ENCODE measurements around the gene CDK2.
"Not testable (repeated sequence)": the region's sequence is repeated elsewhere in the genome, so short reads cannot be mapped to it uniquely, and the experiment has no call there.

CDK2 gene

DNA sequence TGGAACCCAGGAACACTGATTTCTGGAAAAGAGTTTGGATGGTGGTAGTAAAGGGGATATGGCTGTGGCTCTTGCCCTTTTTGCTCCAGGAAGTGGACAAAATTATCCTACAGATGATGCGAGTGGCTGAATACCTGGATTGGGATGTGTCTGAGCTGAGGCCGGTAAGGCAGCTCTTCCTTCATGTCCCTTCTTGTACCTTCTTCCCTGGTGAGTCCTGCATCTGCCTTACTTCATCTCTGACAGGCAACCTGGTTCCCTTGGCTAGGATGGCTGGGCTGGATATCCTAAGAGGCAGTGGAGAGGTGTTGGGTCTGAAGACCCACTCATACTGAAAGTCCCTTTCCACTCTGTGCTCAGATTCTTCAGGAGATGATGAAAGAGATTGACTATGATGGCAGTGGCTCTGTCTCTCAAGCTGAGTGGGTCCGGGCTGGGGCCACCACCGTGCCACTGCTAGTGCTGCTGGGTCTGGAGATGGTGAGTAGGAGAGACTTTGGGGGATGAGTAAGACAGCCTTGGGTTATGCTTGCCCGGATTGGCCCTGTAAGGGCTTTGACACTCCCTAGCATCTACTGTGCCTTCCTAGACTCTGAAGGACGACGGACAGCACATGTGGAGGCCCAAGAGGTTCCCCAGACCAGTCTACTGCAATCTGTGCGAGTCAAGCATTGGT is 27.7 kb upstream of the CDK2 start:
- DNase-seq: no peak

DNA sequence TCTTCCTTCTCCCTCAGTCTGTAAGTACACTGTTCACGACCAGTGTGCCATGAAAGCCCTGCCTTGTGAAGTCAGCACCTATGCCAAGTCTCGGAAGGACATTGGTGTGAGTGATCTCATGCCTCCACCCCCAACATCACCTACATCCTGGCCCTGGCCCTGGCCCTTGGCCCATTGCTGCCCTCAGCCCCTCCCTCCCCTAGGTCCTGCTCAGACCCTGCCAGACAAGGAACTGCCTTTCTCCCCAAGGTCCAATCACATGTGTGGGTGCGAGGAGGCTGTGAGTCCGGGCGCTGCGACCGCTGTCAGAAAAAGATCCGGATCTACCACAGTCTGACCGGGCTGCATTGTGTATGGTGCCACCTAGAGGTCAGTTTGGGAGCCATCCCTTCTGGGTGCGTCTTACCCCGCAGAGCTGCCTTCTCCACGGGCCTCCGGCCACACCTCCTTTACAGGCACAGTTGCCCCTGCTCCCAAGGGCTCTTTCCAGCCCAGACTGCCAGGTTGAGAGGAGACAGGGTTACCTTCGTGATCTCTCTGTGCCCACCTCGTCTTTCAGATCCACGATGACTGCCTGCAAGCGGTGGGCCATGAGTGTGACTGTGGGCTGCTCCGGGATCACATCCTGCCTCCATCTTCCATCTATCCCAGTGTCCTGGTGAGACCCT is 26.4 kb upstream of the CDK2 start:
- peak; percentile 58 for DNase-seq

DNA sequence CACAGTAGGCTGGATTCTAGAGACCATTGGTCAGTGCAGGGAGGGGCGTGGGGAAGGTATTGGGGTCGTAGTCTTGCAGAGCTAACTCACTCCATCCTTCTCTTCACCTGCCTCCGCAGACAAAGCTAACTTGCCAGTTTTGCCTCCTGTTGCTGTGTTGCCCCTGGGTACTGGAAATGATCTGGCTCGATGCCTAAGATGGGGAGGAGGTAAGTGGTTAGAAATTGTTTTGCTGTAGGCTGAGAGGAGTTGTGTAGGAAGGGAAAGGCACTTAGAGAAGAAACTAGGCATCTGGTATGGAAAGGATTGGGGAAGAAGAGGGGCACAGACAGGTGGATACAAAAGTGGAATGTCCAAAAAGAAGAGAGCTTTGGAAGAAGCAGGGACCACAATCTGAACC is 24.6 kb upstream of the CDK2 start:
- no peak for DNase-seq

DNA sequence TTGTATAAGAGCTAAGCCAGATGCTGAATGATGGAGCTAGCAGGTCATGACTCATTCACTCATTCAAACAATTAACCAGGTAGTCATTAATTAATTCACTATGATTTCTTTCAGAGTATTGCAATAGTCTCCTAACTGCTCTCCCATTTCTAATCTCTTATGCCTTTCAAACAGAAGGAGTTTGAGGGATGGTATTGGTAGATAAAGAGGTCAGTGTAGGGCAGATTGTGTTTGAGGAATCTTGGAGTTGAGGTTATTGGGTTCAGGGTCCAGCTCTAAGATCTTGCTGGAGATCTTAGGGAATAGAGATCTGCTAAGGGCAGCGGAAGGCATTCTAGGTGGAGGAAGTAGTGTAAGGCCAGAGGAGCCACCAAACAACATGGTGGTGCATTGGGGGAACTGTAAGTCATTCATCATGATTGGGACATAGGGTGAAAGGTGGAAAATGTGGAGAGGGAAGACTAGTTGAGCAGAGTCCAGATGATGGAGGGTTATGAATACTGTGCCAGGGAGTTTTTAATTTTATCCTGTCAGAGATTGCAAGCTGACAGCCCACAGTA is 24.0 kb upstream of the CDK2 start:
- no peak for DNase-seq

DNA sequence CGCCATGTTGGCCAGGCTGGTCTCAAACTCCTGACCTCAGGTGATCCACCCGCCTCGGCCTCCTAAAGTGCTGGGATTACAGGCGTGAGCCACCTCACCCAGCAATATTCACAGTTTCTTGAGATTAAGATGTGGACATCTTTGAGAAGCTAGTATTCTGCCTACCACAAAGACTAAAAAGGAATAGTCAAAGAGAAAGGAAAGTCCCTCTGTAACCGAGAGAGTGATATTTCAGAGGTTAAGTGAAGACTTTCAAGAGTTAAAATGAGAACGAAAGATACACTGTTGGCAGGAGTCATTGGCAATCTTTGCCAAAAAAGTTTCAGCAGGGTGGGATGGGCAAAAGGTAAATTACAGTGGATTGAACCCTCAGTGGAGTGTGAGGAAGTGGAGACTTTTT is 20.1 kb upstream of the CDK2 start:
- no peak for DNase-seq

DNA sequence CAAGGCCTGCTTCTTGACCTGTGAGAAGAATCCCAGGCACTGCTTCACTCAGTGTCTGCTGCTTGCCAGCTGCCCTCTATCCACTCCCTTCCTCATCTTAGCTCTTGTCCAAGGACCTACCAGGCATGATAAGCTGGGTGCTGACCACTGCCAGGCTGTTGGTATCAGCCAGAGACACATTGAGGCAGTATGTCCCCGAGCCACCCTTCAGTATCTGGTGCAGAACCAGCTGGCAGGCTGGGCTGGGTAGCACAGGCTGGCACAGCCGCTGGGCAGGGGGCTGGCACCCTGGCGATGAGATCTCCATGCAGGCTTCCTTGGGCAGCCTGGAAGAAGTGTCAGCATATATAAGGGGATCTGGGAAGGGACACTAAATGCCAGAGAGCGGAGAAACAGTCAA is 11.3 kb upstream of the CDK2 start:
- DNase-seq: no peak

DNA sequence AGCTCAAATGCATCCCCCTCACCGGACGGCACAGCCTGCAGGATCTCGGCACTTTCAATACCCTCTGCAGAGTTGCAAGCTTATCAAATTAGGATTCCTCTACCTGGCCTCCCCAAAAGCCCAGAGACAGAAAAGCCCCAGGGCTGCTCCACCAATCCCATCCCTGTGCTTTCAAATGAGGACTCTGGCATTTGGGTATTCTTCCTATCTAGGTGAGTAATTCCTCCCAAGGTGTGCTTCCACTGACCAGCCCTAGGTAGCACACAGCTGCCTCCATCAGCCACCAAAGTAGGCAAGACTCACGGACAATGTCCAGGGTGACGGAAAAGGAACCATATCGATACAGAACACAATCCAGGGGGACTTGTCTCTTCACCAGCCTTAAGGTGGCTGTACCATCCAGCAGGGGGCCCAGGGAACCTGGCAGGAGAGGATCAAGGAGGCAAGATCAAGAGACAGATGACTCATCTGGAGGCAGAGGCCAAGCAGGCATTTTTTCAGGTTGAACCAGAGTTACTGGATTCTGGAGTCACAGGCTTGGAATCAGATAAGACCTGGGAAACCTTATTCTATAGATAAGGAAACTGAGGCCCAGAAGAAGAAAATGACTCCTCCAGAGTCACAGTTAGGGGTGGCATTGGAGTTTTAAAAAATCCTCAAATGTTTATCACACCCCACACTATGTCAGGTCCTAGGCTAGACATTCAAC is 10.7 kb upstream of the CDK2 start:
- peak; percentile 2 for DNase-seq

DNA sequence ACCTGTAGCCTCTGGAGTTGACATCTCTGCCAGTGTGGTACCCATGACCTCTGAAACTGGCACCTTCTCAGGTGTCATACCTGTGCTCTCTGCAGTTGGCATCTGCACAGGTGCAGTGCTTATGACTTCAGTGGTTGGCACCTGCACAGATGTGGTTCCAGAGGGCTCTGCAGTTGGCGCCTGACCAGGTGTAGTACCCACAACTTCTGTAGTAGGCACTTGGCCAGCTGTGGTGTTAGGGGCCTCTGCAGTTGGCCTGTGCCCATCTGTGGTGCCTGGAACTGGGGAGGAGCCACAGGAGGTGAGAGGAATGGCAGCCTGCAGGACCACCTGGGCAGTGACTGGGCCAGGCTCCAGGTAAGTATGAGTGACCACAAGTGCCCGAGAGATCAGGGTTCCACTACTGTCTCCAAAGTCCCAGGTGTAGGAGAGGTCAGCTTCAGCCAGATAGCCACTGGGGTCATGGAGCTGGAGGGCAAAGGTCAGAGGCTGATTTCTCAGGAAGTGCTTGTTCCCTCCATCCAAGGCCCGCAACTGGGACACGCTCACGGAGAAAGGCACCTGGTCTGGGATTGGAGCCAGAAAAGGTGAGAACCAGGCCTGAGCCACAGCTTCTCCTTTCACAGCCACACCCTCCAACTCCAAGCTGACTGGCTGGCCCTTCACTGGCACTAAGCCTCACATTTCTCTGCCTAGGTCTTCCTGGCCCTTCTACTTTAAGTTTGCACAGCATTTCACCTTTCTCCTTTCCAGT is 9.3 kb upstream of the CDK2 start:
- DNase-seq: no peak

DNA sequence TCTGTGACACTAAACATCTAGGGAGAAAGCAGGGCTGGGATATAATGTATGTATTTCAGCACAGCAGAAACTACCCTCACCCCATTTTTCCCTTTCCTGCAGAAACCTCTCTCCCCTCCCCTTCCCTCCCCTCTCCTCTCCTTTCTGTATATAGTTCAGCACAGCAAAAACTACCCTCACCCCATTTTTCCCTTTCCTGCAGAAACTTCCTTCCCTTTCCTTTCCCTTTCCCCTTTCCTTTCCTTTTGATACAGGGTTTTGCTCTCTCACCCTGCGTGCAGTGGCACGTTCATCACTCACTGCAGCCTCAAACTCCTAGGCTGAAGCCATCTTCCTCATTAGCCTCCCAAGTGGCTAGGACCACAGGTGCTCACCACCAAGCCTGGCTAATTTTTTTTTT is 2.9 kb upstream of the CDK2 start:
- no peak for DNase-seq

DNA sequence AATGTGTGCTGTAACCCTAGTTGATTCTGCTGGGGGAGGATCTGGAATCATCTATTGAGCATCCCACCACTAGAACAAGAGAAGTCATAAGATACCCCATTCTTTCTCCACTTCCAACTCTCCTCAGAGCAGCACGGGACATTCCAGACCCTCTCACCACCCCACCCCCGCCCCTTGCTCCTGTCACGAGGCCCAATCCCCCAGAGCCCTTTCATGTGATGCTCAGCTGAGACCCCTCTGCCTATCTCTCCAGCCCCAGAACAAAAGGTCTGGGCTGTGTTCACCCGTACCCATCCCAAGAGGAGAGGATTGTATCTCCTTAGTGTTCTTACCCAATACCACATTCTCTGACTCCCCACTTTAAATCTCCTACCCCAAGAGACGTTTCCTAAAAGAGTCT is 1.4 kb upstream of the CDK2 start:
- DNase-seq: no peak

DNA sequence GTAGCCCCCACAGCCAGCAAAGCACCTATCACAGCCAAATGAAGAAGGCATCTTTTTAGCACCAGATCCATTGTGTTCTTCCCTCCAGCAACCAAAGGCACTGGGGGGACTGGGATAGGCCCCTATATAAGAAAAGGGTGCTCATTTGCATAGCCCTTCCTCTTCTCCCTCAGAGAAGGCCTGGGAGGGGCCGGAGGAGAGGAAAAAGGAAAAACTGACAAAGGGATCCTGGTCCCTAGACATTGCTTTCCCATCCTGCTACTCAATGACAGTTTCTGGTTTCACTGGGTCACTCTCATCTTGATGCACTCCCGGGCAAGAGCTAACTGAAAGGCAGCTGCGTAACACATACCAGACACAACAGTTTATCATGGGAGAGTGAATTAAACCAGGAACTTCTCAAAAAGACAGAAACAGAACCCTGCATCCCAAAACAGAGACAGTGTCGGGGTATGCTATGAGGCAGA is 656 bp upstream of the CDK2 start, which contains the start of gene PMEL:
TSS of gene PMEL (minus strand) at position 102 of the 467 bp plus-strand sequence. CDS start at position 71, 31 bp downstream.
- no peak for DNase-seq

DNA sequence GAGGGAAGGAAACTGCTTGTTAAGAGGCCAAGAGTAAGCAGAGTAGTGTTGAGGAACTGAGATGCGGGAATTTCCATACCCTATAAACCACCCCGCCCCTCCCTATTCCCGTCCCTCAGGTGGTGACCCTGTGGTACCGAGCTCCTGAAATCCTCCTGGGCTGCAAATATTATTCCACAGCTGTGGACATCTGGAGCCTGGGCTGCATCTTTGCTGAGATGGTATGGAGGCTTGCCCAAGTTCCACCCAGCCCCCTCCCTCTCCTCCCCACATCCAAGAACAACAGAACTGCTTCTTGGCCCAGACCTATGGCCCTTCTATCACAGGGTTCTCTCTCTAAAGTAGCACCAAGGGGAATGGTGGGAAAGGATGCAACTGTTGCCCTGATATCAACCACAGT is 2.7 kb downstream of the CDK2 start:
- DNase-seq: no peak

DNA sequence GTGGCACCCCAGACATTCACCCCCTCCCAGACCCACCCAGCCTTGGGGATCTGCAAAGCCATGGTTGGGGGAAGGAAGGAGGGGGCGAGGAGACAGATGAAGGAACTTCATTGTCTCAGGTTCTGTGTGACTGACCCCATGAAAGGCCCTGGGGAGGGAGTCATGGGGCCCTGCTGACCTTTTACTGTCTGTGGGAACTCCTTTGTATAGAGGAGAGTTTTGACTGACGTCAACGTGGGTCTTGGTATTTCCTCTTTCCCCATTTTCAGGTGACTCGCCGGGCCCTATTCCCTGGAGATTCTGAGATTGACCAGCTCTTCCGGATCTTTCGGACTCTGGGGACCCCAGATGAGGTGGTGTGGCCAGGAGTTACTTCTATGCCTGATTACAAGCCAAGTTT is 4.1 kb downstream of the CDK2 start:
- no peak for DNase-seq

DNA sequence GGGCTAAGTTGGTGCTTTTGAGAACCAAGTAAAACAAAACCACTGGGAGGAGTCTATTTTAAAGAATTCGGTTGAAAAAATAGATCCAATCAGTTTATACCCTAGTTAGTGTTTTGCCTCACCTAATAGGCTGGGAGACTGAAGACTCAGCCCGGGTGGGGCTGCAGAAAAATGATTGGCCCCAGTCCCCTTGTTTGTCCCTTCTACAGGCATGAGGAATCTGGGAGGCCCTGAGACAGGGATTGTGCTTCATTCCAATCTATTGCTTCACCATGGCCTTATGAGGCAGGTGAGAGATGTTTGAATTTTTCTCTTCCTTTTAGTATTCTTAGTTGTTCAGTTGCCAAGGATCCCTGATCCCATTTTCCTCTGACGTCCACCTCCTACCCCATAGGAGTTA is 5.4 kb downstream of the CDK2 start:
- no peak for DNase-seq

DNA sequence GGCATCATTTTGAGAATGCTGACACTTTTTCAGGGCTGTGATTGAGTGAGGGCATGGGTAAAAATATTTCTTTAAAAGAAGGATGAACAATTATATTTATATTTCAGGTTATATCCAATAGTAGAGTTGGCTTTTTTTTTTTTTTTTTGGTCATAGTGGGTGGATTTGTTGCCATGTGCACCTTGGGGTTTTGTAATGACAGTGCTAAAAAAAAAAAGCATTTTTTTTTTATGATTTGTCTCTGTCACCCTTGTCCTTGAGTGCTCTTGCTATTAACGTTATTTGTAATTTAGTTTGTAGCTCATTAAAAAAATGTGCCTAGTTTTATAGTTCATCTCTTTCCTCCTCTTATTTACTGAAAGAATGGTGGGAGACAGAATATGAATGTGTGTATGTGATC is 5.8 kb downstream of the CDK2 start:
- DNase-seq: no peak

DNA sequence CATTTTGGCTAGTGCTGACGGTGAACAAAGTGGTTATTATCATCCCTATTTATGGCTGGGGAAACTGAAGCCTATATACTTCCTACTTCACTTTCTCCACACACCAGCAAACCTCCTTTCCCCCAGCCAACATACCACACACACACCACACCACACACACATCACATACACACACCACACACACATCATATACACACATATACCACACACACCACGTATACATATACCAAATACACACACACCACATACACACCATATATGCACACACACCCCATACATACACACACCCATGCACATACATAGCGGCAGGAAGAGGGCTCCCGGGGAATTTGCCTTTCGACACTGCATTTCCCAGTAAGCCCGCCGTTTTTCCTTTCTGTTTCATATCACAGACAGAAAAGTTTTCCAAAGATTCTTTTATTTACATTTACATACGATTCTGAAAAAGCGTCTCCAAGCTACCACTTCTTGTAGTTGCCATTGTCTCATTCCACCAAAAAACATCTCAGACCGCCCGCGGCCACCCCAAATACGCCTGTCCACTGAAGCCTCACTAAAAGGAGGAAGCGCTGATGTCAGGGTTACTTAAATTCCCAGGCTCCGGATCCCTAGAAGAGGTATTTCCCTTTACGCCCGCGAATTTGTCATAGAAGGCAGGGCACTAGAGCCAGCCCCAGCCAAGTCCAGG is 6.4 kb downstream of the CDK2 start:
- DNase-seq: no peak

DNA sequence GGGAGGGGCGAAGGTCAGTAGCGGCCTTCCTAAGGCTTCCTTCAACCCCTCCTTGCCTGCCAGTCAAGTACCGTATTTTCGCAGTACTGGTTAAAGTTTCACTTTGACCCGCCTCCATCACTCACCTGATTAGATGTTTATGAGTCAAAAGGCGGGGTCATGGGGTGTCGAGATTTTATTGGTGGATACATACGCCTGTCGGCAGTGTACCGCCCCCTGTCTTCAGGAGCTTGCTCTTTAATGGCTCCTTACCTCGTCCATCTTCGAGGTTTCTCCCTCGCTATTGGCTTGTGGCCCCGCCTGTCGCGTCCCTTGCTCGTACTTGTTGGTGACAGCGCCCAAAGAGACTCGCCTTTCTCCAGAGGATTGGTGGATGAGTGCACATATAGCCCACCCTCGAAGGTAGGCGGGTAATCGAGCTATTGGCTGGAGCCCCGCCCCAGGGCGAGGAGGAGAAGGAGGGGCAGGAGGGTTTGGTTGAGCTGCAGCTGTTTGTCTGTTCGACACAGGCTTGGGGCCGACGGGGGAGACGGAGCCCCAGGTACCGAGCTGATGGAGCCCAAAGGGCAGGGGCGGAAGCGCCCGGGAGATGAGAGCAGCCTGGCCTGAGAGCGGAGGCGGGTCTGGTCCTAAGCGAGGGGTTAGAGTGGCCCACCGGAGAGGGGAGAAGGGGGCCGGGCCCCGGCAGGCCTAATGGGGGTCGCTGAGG is 7.1 kb downstream of the CDK2 start, which contains the start of gene RAB5B:
TSS of gene RAB5B (plus strand) at position 480 of the 709 bp plus-strand sequence. CDS start 12,883 bp downstream, outside the sequence.
- peak; percentile 97 for DNase-seq

DNA sequence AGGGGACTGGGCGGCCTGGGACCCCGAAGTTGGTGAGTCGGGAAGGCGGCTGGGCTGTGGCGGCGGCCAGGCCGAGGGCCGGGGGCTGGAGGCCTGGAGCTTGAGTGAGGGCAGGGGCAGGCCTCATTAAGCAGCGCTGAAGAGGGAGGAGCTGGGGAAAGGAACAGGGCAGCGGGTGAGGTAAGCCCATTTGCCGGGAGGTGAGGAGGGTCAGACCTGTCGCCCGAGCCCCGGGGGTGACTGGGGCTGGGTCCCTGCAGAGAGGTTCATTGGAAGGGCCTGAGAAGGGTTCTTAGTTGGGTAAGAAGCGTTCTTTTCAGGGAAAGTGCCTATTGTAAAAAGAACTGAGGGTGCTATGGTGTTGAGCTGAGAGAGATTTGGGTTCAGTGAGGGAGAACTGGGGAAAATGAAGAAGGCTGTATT is 7.7 kb downstream of the CDK2 start:
- DNase-seq: no peak

DNA sequence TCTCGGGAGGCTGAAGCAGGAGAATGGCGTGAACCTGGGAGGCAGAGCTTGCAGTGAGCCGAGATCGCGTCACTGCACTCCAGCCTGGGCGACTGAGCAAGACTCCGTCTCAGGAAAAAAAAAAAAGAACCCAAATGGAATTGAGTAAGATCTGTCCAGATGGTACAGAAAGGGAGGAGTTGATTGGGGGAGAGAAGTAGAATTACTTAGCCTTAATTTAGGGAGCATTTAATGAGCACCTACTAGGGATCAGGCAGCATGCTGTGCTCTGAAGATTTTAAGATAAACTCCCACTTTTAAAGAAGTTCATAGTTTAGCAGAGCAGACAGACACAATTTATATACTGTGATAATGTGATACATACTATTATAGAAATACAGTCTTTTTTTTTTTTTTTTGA is 11.8 kb downstream of the CDK2 start:
- DNase-seq: no peak

DNA sequence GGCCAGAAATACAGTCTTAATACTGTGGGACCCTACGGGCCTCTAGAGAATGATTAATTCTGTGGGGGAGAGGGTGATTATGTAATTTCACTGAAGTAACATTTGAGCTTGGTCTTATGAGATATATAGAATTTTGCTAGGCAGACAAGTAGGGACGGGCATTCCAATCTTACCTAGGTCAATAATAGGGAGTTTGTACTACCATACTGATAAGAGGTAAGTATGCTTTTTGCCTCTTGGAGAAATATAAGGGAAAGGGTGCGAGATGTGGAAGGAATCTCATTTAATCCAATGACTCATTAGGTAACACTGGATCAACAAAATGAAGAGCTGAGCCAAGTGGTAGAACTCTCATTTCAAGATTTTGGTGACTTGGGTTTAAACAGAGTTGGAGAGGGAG is 12.4 kb downstream of the CDK2 start:
- no peak for DNase-seq

DNA sequence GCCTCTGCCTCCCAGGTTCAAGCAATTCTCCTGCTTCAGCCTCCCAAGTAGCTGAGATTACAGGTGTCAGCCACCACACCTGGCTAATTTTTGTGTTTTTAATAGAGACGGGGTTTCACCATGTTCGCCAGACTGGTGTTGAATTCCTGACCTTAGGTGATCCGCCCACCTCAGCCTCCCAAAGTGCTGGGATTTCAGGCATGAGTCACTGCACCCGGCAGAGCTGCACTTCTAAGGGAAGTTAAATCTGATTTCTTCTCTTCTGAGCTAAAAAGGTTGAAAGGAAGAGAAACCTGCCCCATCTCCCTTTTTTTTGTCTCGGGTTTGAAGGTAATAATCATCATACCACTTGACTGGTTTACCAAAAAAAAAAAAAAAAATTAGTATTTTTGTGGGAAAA is 15.3 kb downstream of the CDK2 start:
- DNase-seq: not testable (repeated sequence)

All from NK-92 treated with Interleukin-12 subunit alpha and Interleukin-12 subunit beta, amount 100 ng/mL, for 24 hours (cell line).